Stimulated activated naive CD8-positive, alpha-beta T cell treated with anti-CD3 and anti-CD28 coated beads, Interleukin-15, amount 100 ng/mL, for 72 hours (primary cell): Measurements from ENCODE around the gene FHDC1.

ENCODE experiments used
- ATAC-seq: fragments of 150-1000 bp; cut with Tn5 transposase; 2 replicates; pipeline ENCODE4 v1.10.0; 2021; ENCODE audit warnings: mild to moderate bottlenecking, moderate library complexity
- DNase-seq, 2 donors: peaks; one replicate each; pipeline ENCODE4 v3.0.0; 2021 to 2022
- H3K27ac Mint-ChIP-seq, 2 donors: one replicate each; pipeline ENCODE4 v1.8.0; 2022; ENCODE audit warnings: mild to moderate bottlenecking in 2 of 2, mixed read lengths in 2 of 2, moderate library complexity in 2 of 2
- H3K27me3 Mint-ChIP-seq: one replicate; pipeline ENCODE4 v1.8.0; 2022; ENCODE audit warnings: mixed read lengths
- H3K4me1 Mint-ChIP-seq: one replicate; pipeline ENCODE4 v1.8.0; 2022; ENCODE audit warnings: mild to moderate bottlenecking, mixed read lengths
- H3K4me3 Mint-ChIP-seq, 2 donors: one replicate each; pipeline ENCODE4 v1.8.0; 2022; ENCODE audit warnings: mild to moderate bottlenecking in 2 of 2, mixed read lengths in 2 of 2, moderate library complexity in 1 of 2
- H3K9me3 Mint-ChIP-seq, 2 donors: one replicate each; pipeline ENCODE4 v1.8.0; 2022; ENCODE audit warnings: mixed read lengths in 2 of 2

The FHDC1 gene

DNA sequence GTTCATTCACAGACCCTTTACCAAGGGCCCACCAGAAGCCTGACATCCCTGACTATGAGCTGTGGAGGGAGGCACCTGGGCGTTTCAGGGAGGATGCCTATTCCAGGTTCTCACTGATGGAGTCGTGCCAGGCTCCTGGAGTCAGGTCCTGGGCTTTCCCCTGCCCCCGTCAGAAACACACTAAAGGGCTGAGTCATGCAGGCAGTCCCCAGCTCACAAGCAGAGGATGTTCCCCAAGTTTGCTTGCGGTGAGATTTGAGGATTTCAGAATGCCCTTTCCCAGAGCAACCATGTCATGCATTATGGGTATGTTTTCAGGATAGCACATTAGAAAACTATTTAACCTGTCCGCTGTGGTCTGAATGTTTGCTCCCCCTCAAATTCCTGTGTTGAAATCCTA is 45.2 kb downstream of the FHDC1 start:
- no peak overlapping the region for H3K27ac Mint-ChIP-seq
- H3K4me1 Mint-ChIP-seq, result no peaks in the 10 kb centered on the region
- H3K4me3 Mint-ChIP-seq, result no peak overlapping the region
- no peaks in the 10 kb centered on the region for H3K27me3 Mint-ChIP-seq
- DNase-seq, result no peak
- ATAC-seq, result no peak
- no peaks in the 10 kb centered on the region for H3K9me3 Mint-ChIP-seq

DNA sequence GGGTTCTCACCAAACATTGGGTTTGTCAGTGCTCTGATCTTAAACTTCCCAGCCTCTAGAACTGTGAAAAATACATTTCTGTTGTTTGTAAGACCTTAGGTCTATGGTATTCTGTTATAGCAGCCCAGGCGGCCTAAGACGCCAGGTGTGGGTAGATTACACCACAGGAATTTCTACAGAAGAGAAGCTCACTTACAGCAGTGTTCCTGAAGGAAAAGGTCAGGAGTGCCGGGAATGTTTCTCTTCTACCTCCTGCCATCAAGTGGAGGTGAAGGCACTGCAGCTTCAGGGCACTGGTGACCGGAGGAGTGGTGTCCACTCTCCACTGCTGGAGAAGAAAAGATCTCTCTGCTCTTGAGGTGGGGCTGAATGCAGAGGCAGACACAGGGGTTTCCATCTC is 45.7 kb downstream of the FHDC1 start:
- Mint-ChIP-seq H3K4me3 (no peak overlapping the region), H3K27me3 (no peaks in the 10 kb centered on the region), H3K27ac (no peak overlapping the region), H3K9me3 (no peaks in the 10 kb centered on the region), H3K4me1 (no peaks in the 10 kb centered on the region)
- DNase-seq (no peak), ATAC-seq (no peak)

DNA sequence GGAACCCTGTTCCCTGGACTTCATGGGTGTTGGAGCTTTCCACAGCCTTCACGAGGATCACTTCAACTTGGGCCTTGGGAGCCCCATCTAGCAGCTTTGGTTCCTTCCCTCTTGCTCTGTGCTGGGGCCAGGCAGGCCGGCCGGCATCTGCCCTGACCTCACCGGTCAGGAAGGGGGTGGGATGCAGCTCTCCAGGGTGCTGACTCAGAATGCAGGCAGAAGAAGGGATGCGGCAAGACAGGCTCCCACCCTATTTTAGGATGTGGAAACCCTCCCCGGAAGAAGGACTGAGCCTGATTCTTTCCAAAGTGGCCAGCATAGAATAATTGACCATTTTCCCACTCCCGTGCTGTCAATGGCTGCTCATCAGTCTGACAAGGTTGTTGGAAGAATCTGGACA is 47.1 kb downstream of the FHDC1 start:
- Mint-ChIP-seq H3K9me3 (no peaks in the 10 kb centered on the region), H3K27ac (no peak overlapping the region), H3K4me1 (no peaks in the 10 kb centered on the region), H3K4me3 (no peak overlapping the region), H3K27me3 (no peaks in the 10 kb centered on the region)
- ATAC-seq (no peak), DNase-seq (no peak)

DNA sequence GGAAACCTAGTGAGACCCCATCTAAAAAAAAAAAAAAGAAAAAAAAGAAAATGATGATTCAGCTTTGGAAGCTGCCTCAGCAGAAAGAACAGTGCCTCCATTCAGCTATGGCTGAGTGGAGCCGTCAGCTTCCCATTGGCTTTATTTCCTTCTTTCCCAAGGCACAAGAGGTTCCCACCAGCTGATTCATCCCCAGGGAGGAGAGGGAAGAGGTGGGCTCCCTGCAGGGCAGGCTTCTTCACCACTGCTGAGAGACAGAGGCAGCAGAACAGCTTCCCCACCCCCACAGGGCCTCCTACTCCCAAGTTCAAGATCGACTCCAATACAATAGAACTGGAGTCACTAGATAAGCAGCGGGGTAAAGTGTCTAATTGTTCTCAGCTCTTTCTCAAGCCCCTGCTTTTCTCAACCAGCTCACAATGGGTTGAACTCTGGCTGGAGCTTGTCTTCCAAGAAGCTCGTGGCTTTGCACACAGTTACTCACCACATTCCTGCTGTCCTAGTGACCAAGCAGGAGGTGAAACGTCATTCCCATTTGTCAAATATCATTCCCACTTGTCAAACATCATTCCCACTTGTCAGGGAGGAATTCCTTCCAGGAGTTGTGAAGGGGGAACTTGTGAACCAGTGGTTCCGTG is 47.8 kb downstream of the FHDC1 start:
- Mint-ChIP-seq H3K4me1 (no peaks in the 10 kb centered on the region), H3K9me3 (no peaks in the 10 kb centered on the region), H3K27ac (no peak overlapping the region), H3K4me3 (no peak overlapping the region), H3K27me3 (no peaks in the 10 kb centered on the region)
- DNase-seq (no peak), ATAC-seq (no peak)

DNA sequence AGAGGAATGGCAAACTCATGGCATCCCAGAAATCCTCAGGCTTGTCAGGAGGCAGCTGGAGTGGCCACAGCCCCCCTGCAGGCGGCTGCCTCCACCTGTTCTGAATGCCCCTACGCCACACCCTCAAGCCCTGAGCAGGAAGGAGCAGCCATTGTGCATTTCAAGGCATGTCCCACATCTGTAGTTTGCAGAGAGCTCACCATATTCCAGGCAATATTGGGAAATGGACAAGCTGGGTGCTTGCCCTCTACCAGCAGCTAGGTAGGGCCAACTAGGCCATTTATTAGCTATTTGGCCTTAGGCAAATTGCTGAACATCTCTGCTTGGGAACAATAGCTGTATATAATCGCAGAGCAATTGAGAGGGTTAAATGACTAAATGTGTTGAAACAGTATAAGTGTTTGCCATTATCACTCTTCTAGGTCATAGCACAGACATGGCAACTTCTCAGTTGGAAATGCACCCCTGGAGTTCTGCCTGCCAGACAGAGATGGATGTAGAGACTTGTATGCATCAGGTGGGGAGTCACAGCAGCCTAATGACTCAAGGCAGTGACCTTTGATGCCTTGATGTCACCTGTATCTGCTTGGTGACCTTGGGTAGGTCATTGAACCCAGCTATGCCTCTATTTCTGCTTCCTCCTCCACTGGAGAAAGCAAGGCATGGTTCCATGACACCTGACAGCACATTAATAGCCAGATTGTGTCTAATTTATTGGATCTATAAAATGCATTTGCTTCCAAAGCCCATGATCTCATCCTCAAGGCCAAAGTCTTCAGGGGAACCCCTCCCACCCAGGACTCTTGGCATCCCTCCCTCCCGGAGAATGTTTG is 52.8 kb downstream of the FHDC1 start:
- Mint-ChIP-seq H3K27me3 (no peaks in the 10 kb centered on the region), H3K4me1 (no peaks in the 10 kb centered on the region), H3K27ac (no peak overlapping the region), H3K4me3 (no peak overlapping the region), H3K9me3 (no peaks in the 10 kb centered on the region)
- ATAC-seq (no peak), DNase-seq (no peak)

DNA sequence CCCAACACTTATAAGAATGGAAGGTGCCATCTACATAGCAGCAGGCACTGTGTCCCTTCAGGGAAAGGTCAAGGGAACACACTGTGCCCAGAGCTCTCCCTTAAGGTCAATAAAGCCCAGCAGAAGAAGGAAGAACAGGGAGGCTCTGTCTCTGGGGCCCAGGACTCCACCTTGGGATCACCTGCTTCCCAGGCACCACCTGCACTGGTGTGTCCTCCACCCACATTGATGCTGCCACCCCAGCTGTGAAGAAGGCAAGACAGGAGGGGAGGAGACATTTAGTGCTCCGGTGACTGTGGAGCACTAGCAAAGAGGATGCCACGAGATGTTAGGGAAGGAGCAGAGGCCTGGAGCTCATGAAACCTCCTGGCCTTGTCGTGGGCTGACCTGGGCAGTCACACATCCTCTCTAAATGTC is 53.4 kb downstream of the FHDC1 start:
- Mint-ChIP-seq H3K27ac (no peak overlapping the region), H3K27me3 (no peaks in the 10 kb centered on the region), H3K4me1 (no peaks in the 10 kb centered on the region), H3K9me3 (no peaks in the 10 kb centered on the region), H3K4me3 (no peak overlapping the region)
- no peak for ATAC-seq
- DNase-seq, result no peak

- no peaks in the 10 kb centered on the region for H3K9me3 Mint-ChIP-seq
Observed at GRCh38 chr4:152990471-152991131, 54.5 kb downstream of the FHDC1 start.

GRCh38 chr4:152991398-152991797 is 55.3 kb downstream of the FHDC1 start:
- H3K27ac Mint-ChIP-seq, result no peak overlapping the region
- peaks cover 4% of the 10 kb centered on the region for H3K4me1 Mint-ChIP-seq
- H3K27me3 Mint-ChIP-seq, result peaks cover 7% of the 10 kb centered on the region
- H3K9me3 Mint-ChIP-seq, result no peaks in the 10 kb centered on the region
- DNase-seq (no peak), ATAC-seq (no peak)
- no peak overlapping the region for H3K4me3 Mint-ChIP-seq

More at GRCh38 chr4:152990471-152991131, 54.5 kb downstream of the FHDC1 start:
- DNase-seq, result no peak
- Mint-ChIP-seq H3K27ac (no peak overlapping the region), H3K27me3 (no peaks in the 10 kb centered on the region), H3K4me1 (no peaks in the 10 kb centered on the region), H3K4me3 (no peak overlapping the region)
- no peak for ATAC-seq

- ATAC-seq (no peak), DNase-seq (no peak)
- no peak overlapping the region for H3K4me3 Mint-ChIP-seq
- peaks cover 13% of the 10 kb centered on the region for H3K27me3 Mint-ChIP-seq
- peaks cover 4% of the 10 kb centered on the region for H3K4me1 Mint-ChIP-seq
- no peak overlapping the region for H3K27ac Mint-ChIP-seq
- no peaks in the 10 kb centered on the region for H3K9me3 Mint-ChIP-seq
Observed at GRCh38 chr4:152992027-152992426, 55.9 kb downstream of the FHDC1 start.

- ATAC-seq, result no peak
- Mint-ChIP-seq H3K27me3 (peaks cover 14% of the 10 kb centered on the region), H3K27ac (no peak overlapping the region), H3K9me3 (no peaks in the 10 kb centered on the region), H3K4me1 (peaks cover 4% of the 10 kb centered on the region), H3K4me3 (no peak overlapping the region)
- DNase-seq, result no peak
Observed at GRCh38 chr4:152992466-152992865, 56.3 kb downstream of the FHDC1 start.

GRCh38 chr4:152994038-152994437 is 57.9 kb downstream of the FHDC1 start:
- Mint-ChIP-seq H3K9me3 (no peaks in the 10 kb centered on the region), H3K27ac (no peak overlapping the region), H3K4me1 (peaks cover 4% of the 10 kb centered on the region), H3K4me3 (no peak overlapping the region), H3K27me3 (peaks cover 24% of the 10 kb centered on the region)
- DNase-seq (no peak), ATAC-seq (no peak)

DNA sequence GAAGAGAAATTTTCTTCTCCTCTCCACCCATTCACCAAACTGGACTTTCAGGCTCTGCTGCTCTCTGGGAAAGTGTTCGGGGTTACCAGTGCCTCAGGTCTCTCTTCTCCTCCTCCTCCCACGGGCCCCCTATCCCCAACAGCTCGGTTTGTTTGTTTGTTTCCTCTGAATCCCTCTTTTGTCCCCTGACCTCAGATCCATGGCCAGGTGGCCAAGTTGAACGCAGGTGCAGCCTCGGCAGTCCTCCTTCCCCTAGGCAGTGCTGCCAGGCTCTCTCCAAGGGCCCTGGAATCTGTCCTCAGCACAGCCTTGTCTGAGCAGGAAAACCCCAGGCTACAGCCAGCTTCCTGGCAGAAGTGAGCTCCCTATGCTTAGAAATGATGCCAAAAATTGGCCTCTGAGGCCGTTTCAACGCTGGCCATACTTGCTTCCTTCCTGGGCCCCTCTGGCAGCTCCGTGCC is 60.0 kb downstream of the FHDC1 start:
- Mint-ChIP-seq H3K4me1 (peaks cover 4% of the 10 kb centered on the region), H3K27ac (no peak overlapping the region), H3K9me3 (no peaks in the 10 kb centered on the region), H3K4me3 (no peak overlapping the region), H3K27me3 (peaks cover 24% of the 10 kb centered on the region)
- DNase-seq (no peak), ATAC-seq (no peak)

DNA sequence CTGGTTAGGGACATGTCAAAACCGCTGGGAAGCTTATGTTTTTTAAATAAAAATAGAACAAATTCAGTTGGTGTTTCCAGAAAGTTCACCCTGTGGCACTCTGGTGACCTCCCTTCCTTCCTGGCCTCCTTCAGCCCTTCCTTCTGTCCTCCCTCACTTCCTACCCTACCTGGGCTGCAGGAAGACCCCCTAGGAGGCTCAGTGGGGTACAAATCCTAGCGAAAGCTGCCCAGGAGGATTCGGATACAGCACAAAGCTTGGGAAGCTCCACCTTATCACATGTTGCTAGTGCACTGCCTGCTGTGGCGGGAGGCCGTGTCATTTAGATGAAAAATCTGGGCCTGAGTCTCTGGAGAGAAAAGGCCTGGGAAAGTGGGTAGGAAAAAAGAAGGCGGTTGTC is 60.5 kb downstream of the FHDC1 start:
- Mint-ChIP-seq H3K9me3 (no peaks in the 10 kb centered on the region), H3K4me1 (peaks cover 4% of the 10 kb centered on the region), H3K27me3 (peaks cover 29% of the 10 kb centered on the region), H3K4me3 (no peak overlapping the region), H3K27ac (no peak overlapping the region)
- ATAC-seq (no peak), DNase-seq (no peak)

- Mint-ChIP-seq H3K4me1 (peaks cover 4% of the 10 kb centered on the region), H3K27ac (no peak overlapping the region), H3K27me3 (peaks cover 35% of the 10 kb centered on the region), H3K4me3 (no peak overlapping the region), H3K9me3 (no peaks in the 10 kb centered on the region)
- no peak for ATAC-seq
- DNase-seq, result no peak
Observed at GRCh38 chr4:152997288-152997687, 61.2 kb downstream of the FHDC1 start.

DNA sequence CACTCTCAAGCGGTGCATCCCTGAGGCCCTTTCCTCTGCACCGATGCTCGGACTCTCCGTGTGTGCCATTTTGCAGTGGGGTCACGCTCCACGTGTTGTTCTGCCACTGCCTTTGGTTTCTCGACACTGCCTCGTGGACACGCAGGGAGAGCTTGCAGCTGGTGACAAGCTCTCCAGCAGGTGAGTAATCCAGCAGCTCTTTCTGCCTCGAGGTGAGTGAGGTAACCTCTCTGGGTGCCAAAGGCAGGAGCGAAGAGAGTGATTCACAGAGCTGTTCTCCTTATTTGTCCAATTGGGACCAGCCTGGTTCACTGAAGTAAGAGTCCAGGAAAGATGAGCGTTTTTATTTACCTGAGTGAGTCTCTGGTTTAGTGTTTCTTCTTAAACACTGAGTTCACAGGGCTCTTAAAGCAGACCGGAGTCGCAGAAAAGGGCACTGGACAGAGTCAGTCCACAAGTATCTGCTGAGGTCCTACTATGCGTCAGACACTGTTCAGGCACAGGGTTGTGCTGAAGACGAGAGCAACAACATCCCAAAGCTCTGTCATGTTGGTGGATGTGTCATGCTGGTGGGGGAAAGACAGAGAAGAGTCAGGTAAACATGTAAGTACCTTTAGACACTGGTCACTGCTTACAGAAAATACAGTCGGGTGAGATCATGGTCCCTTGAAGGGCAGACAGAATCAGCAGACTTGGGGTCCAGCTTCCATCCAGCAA is 61.8 kb downstream of the FHDC1 start:
- H3K9me3 Mint-ChIP-seq, result no peaks in the 10 kb centered on the region
- H3K4me3 Mint-ChIP-seq, result no peak overlapping the region
- H3K27ac Mint-ChIP-seq, result no peak overlapping the region
- ATAC-seq (no peak), DNase-seq (no peak)
- H3K27me3 Mint-ChIP-seq, result peaks cover 36% of the 10 kb centered on the region
- H3K4me1 Mint-ChIP-seq, result peaks cover 4% of the 10 kb centered on the region
